ENCODE data around the gene AGPAT4. TPM values are rescaled to one million over a fixed set of nuclear protein-coding genes. Genes with fewer than 3 reads are reported as not detected.

AGPAT4 gene
- total RNA-seq, 1 experiment from 2014 or later: 22.0 TPM

GRCh38 chr6:161281092-161281491 is 7.2 kb upstream of the AGPAT4 start:
- Histone ChIP-seq H3K27me3 (ENCODE audit: insufficient read depth, low read length) (no peaks in the 10 kb centered on the region), H3K79me2 (ENCODE audit: insufficient read depth, low read length) (no peaks in the 10 kb centered on the region), H4K8ac (replicated peaks; ENCODE audit: insufficient read length, low read depth, low read length) (no peak overlapping the region), H3K23me2 (ENCODE audit: insufficient read length, low read depth, low read length, poor library complexity, severe bottlenecking) (no peaks in the 10 kb centered on the region), H3K27ac (ENCODE audit: insufficient read length, low read depth, low read length) (no peak overlapping the region), H3K79me1 (ENCODE audit: insufficient read depth, low read depth, low read length, poor library complexity, severe bottlenecking) (no peaks in the 10 kb centered on the region), H3T11ph (ENCODE audit: low read length) (no peak overlapping the region), H3K4me1 (ENCODE audit: insufficient read depth, low read length) (0 out of 2 replicates have a peak, but pooled peaks cover 2% of the 10 kb centered on the region), H4K91ac (ENCODE audit: insufficient read length, low read depth, low read length) (no peak overlapping the region), H3K9ac (ENCODE audit: extremely low read depth, insufficient read length, low read length) (no peak overlapping the region), H2BK120ac (ENCODE audit: low read depth, low read length, poor library complexity, severe bottlenecking) (no peak overlapping the region), H3K4ac (ENCODE audit: low read depth, low read length) (no peak overlapping the region), H2BK15ac (ENCODE audit: low read depth, low read length) (no peak overlapping the region), H3K9me3 (ENCODE audit: control insufficient read depth, low read depth, low read length) (peaks cover 5% of the 10 kb centered on the region), H4K20me1 (ENCODE audit: control insufficient read depth, insufficient read depth, insufficient read length) (no peaks in the 10 kb centered on the region), H4K5ac (ENCODE audit: insufficient read length, low read depth, low read length) (no peak overlapping the region), H3K4me2 (ENCODE audit: insufficient read depth, insufficient read length, low read length) (no peak overlapping the region), H2BK5ac (ENCODE audit: insufficient read length, low read length) (no peak overlapping the region), H3K56ac (ENCODE audit: insufficient read length, low read depth, low read length) (no peak overlapping the region), H3K14ac (ENCODE audit: insufficient read depth, low read length) (no peak overlapping the region), H3K18ac (ENCODE audit: insufficient read length, low read depth, low read length) (no peak overlapping the region), H3K23ac (ENCODE audit: insufficient read length, low read depth, low read length) (no peak overlapping the region), H2AK5ac (ENCODE audit: insufficient read length, low read length) (no peak overlapping the region), H2AFZ (ENCODE audit: low read length) (no peak overlapping the region), H2BK20ac (ENCODE audit: low read depth, low read length, poor library complexity, severe bottlenecking) (no peak overlapping the region), H2BK12ac (ENCODE audit: insufficient read length, low read depth, low read length) (no peak overlapping the region)
- H3K36me3 Mint-ChIP-seq (ENCODE audit: insufficient read depth in 1 of 3, low read depth in 3 of 3): peaks cover 5 to 14% (median 8%) of the 10 kb centered on the region in 3 experiments; a peak in 6 of 7 replicates
- H3K27me3 Mint-ChIP-seq (ENCODE audit: low read depth): peaks cover 5% of the 10 kb centered on the region
- DNase-seq: no peak
- H3K4me1 Mint-ChIP-seq: peaks cover under 1 to 5% of the 10 kb centered on the region in 2 experiments
- no peak overlapping the region for H3K27ac Mint-ChIP-seq
- H3K4me3 Mint-ChIP-seq: no peak overlapping the region
- no CpG with 5 or more reads among the region's 5 CpGs for WGBS (ENCODE audit: extremely low coverage, insufficient read length, low lambda C conversion rate)
- TF ChIP-seq CTCF (conservative IDR thresholded peaks at IDR 0.05): no peak
- H3K9me3 Mint-ChIP-seq: peaks cover 12 to 17% of the 10 kb centered on the region in 2 experiments
